ENCODE results near the gene NUDT5.

GRCh38 chr10:12130237-12130872 is 65.3 kb downstream of the NUDT5 start:
- no peak for TF ChIP-seq IRF1 (CRISPR knock-in tag; IDR thresholded peaks at IDR 0.05)
- no peak for TF ChIP-seq E2F1 (CRISPR knock-in tag; IDR thresholded peaks at IDR 0.05)
- peak; percentile 13; the same call in 1 of the 2 replicates for TF ChIP-seq CTCF (IDR thresholded peaks at IDR 0.05)
- no peak for TF ChIP-seq SMAD3 (CRISPR knock-in tag; IDR thresholded peaks at IDR 0.05; ENCODE audit: borderline replicate concordance)
- TF ChIP-seq ZNF232 (CRISPR knock-in tag; IDR thresholded peaks at IDR 0.05) = no peak
- TF ChIP-seq IRF2 (CRISPR knock-in tag; IDR thresholded peaks at IDR 0.05; ENCODE audit: borderline replicate concordance, low read depth) = no peak
- TF ChIP-seq HMGXB4 (CRISPR knock-in tag; IDR thresholded peaks at IDR 0.05) = 0 out of 2 replicates have a peak, but pooled peaks have one; percentile 3
- no peak for TF ChIP-seq ELF4 (CRISPR knock-in tag; IDR thresholded peaks at IDR 0.05; ENCODE audit: low read depth)
- no peak for TF ChIP-seq ZNF512 (CRISPR knock-in tag; IDR thresholded peaks at IDR 0.05; ENCODE audit: borderline replicate concordance)
- TF ChIP-seq JAZF1 (CRISPR knock-in tag; IDR thresholded peaks at IDR 0.05) = no peak
